ENCODE measurements around the gene PGAP6.
"Not testable (repeated sequence)": the region's sequence is repeated elsewhere in the genome, so short reads cannot be mapped to it uniquely, and the experiment has no call there.

The PGAP6 gene

GRCh38 chr16:366476-366875 lies 15.3 kb downstream of the PGAP6 start:
- DNase-seq = no peak

- DNase-seq = no peak
Measured at GRCh38 chr16:364595-365491, 16.9 kb downstream of the PGAP6 start.

- DNase-seq = no peak
Measured at GRCh38 chr16:363766-364490, 17.9 kb downstream of the PGAP6 start.

GRCh38 chr16:363110-363765 lies 18.5 kb downstream of the PGAP6 start:
- no peak for DNase-seq

GRCh38 chr16:362702-362999 lies 19.1 kb downstream of the PGAP6 start:
- DNase-seq = not testable (repeated sequence)

GRCh38 chr16:361872-362701 lies 19.7 kb downstream of the PGAP6 start:
- peak; percentile 79 for DNase-seq

GRCh38 chr16:361341-361871 lies 20.4 kb downstream of the PGAP6 start:
- no peak for DNase-seq

GRCh38 chr16:360698-361336 lies 21.0 kb downstream of the PGAP6 start:
- no peak for DNase-seq

GRCh38 chr16:359871-360697 lies 21.7 kb downstream of the PGAP6 start:
- no peak for DNase-seq

GRCh38 chr16:359067-359763 lies 22.6 kb downstream of the PGAP6 start:
- no peak for DNase-seq

GRCh38 chr16:356741-357140 lies 25.0 kb downstream of the PGAP6 start:
- no peak for DNase-seq

GRCh38 chr16:354971-355461 lies 26.8 kb downstream of the PGAP6 start:
- DNase-seq = peak; percentile 63 to 76

GRCh38 chr16:354291-354881 lies 27.4 kb downstream of the PGAP6 start:
- no peak for DNase-seq

- DNase-seq = no peak
Measured at GRCh38 chr16:353404-354290, 28.1 kb downstream of the PGAP6 start.

GRCh38 chr16:352547-353403 lies 29.0 kb downstream of the PGAP6 start, which contains the start of gene AXIN1:
AXIN1 (minus strand) TSS chr16:352723; CDS start chr16:347025, 5,698 bp downstream.
- DNase-seq = peak; percentile 99 to 100

GRCh38 chr16:351804-352520 lies 29.8 kb downstream of the PGAP6 start:
- DNase-seq = peak in 1 of 2 donors; percentile 45

- DNase-seq = no peak
Measured at GRCh38 chr16:350203-350602, 31.6 kb downstream of the PGAP6 start.

Measured in CD4-positive, alpha-beta T cell treated with Interleukin-4 for 1 hour (primary cell).